SK-N-SH treated with all-trans-retinoic acid at 6 μM for 48 hours (cell line): ENCODE results near the gene ALX4.

Experiments used
- GLIS3 ChIP-seq: fragments of 250-450 bp; sonication (Bioruptor Pico); IDR thresholded peaks from 2 replicates; pipeline ENCODE4 v1.5.0; 2020; ENCODE audit warnings: mild to moderate bottlenecking, moderate library complexity
- PATZ1 ChIP-seq: fragments of 250-450 bp; sonication (Bioruptor Pico); IDR thresholded peaks from 2 replicates; pipeline ENCODE4 v1.8.0; 2020; ENCODE audit warnings: mild to moderate bottlenecking, moderate library complexity, borderline replicate concordance
- POU6F1 ChIP-seq: fragments of 250-450 bp; sonication (Bioruptor Pico); IDR thresholded peaks from 2 replicates; pipeline ENCODE4 v1.8.0; 2021; ENCODE audit warnings: low read depth, mild to moderate bottlenecking, moderate library complexity, borderline replicate concordance
- ZFP30 ChIP-seq: fragments of 450-650 bp; formaldehyde crosslinking; IDR thresholded peaks from 2 replicates; pipeline ENCODE4 v1.5.0; 2022; ENCODE audit warnings: mild to moderate bottlenecking, moderate library complexity

- TF ChIP-seq POU6F1 (no peak), PATZ1 (CRISPR knock-in tag) (no peak), ZFP30 (CRISPR knock-in tag) (no peak), GLIS3 (no peak)
Observed at GRCh38 chr11:44264438-44264749, 45.5 kb downstream of the ALX4 start.
